Peyer's patch (tissue), 4 donors: ENCODE measurements around the gene NCOA7. TPM values are rescaled to one million over a fixed set of nuclear protein-coding genes. Genes with fewer than 3 reads are reported as not detected.
A peak's percentile ranks its signal among the peaks of the same experiment; 100 is the strongest.

Source experiments
- DNase-seq, 3 donors: peaks; one replicate each; pipeline ENCODE4 v3.0.0-alpha.2; 2017 to 2019
- H3K27ac ChIP-seq, 4 donors: fragments of 200-600 bp; sonication (generic); one replicate each; pipeline ENCODE4 v1.5.1; 2016 to 2019
- H3K27me3 ChIP-seq, 2 donors: fragments of 200-600 bp; sonication (generic); one replicate each; pipeline ENCODE4 v1.5.1; 2019
- H3K36me3 ChIP-seq, 3 donors: fragments of 200-600 bp; sonication (generic); one replicate each; pipeline ENCODE4 v1.5.1; 2016 to 2019
- H3K4me1 ChIP-seq, 4 donors: fragments of 200-600 bp; sonication (generic); one replicate each; pipeline ENCODE4 v1.5.1; 2016 to 2019
- H3K4me3 ChIP-seq, 4 donors: fragments of 200-600 bp; sonication (generic); 1 replicate in 3 of 4; 2 replicates in 1 of 4; pipeline ENCODE4 v1.5.1; 2016 to 2019; ENCODE audit warnings: mild to moderate bottlenecking in 1 of 4
- H3K9me3 ChIP-seq, 4 donors: fragments of 200-600 bp; sonication (generic); one replicate each; pipeline ENCODE4 v1.5.1; 2016 to 2019; ENCODE audit warnings: mild to moderate bottlenecking in 1 of 4
- CTCF ChIP-seq, 6 experiments: fragments of 450-650 bp in 4 of 6; fragments of 200-600 bp in 2 of 6; sonication (generic) in 1 of 6; IDR thresholded peaks; one replicate each; pipeline ENCODE4 v1.5.1; 2017 to 2019; ENCODE audit warnings: antibody characterized with exemption in 6 of 6, mild to moderate bottlenecking in 3 of 6, moderate library complexity in 1 of 6
- POLR2A ChIP-seq, 2 donors: fragments of 450-650 bp; IDR thresholded peaks; one replicate each; pipeline ENCODE4 v1.5.1; 2017; ENCODE audit warnings: antibody characterized with exemption in 2 of 2, mild to moderate bottlenecking in 2 of 2, moderate library complexity in 2 of 2
- total RNA-seq, 4 donors: library from RNA; depleted of rRNA; stranded (reverse); fragments of >200 nt; gene quantifications; one replicate each; pipeline ENCODE4 v1.1.0, GENCODE V29; 2016

NCOA7 gene
- total RNA-seq, 4 donors from 2014 or later: 15.4 to 80.9 (median 27.7) TPM

- no peak for TF ChIP-seq POLR2A (IDR thresholded peaks at IDR 0.05)
- no peak for TF ChIP-seq CTCF (IDR thresholded peaks at IDR 0.05)
- Histone ChIP-seq H3K36me3 (no peaks in the 10 kb centered on the region), H3K4me3 (peak overlapping the region in 2 of 4 donors; percentile 94), H3K4me1 (peaks cover 0 to 28% (median 0%) of the 10 kb centered on the region in 4 donors), H3K9me3 (no peaks in the 10 kb centered on the region), H3K27me3 (no peaks in the 10 kb centered on the region), H3K27ac (peak overlapping the region in 1 of 4 donors; percentile 95)
- DNase-seq: no peak
These were observed 167.1 kb downstream of the NCOA7 start for GRCh38 chr6:125957845-125958244.

- Histone ChIP-seq H3K27ac (no peak overlapping the region), H3K4me1 (peaks cover 0 to 28% (median 0%) of the 10 kb centered on the region in 4 donors), H3K36me3 (no peaks in the 10 kb centered on the region), H3K9me3 (no peaks in the 10 kb centered on the region), H3K4me3 (no peak overlapping the region), H3K27me3 (no peaks in the 10 kb centered on the region)
- DNase-seq: no peak
- TF ChIP-seq POLR2A (IDR thresholded peaks at IDR 0.05) (no peak), CTCF (IDR thresholded peaks at IDR 0.05) (no peak)
These were observed 168.3 kb downstream of the NCOA7 start for GRCh38 chr6:125959041-125959440.

- Histone ChIP-seq H3K36me3 (no peaks in the 10 kb centered on the region), H3K27me3 (no peaks in the 10 kb centered on the region), H3K4me3 (no peak overlapping the region), H3K9me3 (no peaks in the 10 kb centered on the region), H3K27ac (no peak overlapping the region), H3K4me1 (peaks cover 0 to 24% (median 0%) of the 10 kb centered on the region in 4 donors)
- DNase-seq: no peak
- TF ChIP-seq POLR2A (IDR thresholded peaks at IDR 0.05) (no peak), CTCF (IDR thresholded peaks at IDR 0.05) (no peak)
These were observed 170.4 kb downstream of the NCOA7 start for GRCh38 chr6:125961117-125961516.

GRCh38 chr6:125962900-125963497, 172.2 kb downstream of the NCOA7 start:
- TF ChIP-seq CTCF (IDR thresholded peaks at IDR 0.05): no peak
- TF ChIP-seq POLR2A (IDR thresholded peaks at IDR 0.05): no peak
- Histone ChIP-seq H3K27ac (no peak overlapping the region), H3K27me3 (no peaks in the 10 kb centered on the region), H3K36me3 (peaks cover 0 to 10% (median 0%) of the 10 kb centered on the region in 3 donors), H3K4me1 (peaks cover 0 to 16% (median 0%) of the 10 kb centered on the region in 4 donors), H3K9me3 (no peaks in the 10 kb centered on the region), H3K4me3 (no peak overlapping the region)
- no peak for DNase-seq

GRCh38 chr6:125963817-125964216, 173.1 kb downstream of the NCOA7 start:
- H3K4me1 ChIP-seq: peaks cover 0 to 8% (median 0%) of the 10 kb centered on the region in 4 donors
- DNase-seq: no peak
- TF ChIP-seq CTCF (IDR thresholded peaks at IDR 0.05): no peak
- TF ChIP-seq POLR2A (IDR thresholded peaks at IDR 0.05): no peak
- H3K27me3 ChIP-seq: no peaks in the 10 kb centered on the region
- no peak overlapping the region for H3K4me3 ChIP-seq
- H3K36me3 ChIP-seq: peaks cover 0 to 18% (median 0%) of the 10 kb centered on the region in 3 donors
- H3K9me3 ChIP-seq: no peaks in the 10 kb centered on the region
- no peak overlapping the region for H3K27ac ChIP-seq
